22Rv1 (cell line): ENCODE data around the gene RC3H2.

Source experiments
- ZFX ChIP-seq: fragments of 450-650 bp; IDR thresholded peaks from 2 replicates; pipeline ENCODE4 v1.6.1; 2017; ENCODE audit warnings: antibody characterized with exemption, borderline replicate concordance
- TF ChIP-seq, protein P1 (sequence below): fragments of 450-650 bp; IDR thresholded peaks from 2 replicates; pipeline ENCODE4 v1.5.1; 2017; ENCODE audit warnings: mild to moderate bottlenecking

DNA sequence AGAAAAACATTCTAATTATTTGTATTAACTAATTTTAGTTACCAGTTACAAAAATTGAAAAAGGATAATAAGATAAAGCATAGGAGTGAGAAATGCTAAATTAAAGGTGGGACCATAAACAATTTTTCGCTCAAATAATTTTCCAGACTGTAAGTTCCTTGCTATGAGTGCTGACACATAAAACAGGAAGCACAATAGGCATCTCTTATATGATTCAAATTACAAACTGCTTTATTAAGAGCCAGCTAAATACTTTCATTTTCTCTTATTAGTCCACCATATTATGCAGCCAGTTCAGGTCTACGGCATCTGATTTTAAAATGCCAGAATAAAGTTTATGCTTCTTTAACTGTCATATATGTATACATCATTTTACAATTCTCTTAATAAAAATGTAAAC is 4.4 kb downstream of the RC3H2 start:
- TF ChIP-seq, protein P1, sequence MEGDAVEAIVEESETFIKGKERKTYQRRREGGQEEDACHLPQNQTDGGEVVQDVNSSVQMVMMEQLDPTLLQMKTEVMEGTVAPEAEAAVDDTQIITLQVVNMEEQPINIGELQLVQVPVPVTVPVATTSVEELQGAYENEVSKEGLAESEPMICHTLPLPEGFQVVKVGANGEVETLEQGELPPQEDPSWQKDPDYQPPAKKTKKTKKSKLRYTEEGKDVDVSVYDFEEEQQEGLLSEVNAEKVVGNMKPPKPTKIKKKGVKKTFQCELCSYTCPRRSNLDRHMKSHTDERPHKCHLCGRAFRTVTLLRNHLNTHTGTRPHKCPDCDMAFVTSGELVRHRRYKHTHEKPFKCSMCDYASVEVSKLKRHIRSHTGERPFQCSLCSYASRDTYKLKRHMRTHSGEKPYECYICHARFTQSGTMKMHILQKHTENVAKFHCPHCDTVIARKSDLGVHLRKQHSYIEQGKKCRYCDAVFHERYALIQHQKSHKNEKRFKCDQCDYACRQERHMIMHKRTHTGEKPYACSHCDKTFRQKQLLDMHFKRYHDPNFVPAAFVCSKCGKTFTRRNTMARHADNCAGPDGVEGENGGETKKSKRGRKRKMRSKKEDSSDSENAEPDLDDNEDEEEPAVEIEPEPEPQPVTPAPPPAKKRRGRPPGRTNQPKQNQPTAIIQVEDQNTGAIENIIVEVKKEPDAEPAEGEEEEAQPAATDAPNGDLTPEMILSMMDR: no peak
- no peak for TF ChIP-seq ZFX
